HG02870 (cell line): ENCODE results near the gene LRRC53.

Source experiments
- ATAC-seq: cut with Tn5 transposase; IDR thresholded peaks from one replicate; pipeline ENCODE4 v1.9.1; 2021; ENCODE audit warnings: mild to moderate bottlenecking, moderate library complexity; ENCODE audit not compliant: unreplicated experiment

The LRRC53 gene

GRCh38 chr1:74512170-74512915 lies at the start of gene LRRC53:
LRRC53 (minus strand) TSS chr1:74512611; CDS start chr1:74483349, 29,262 bp downstream.
- no peak for ATAC-seq

- ATAC-seq = no peak
Measured at GRCh38 chr1:74549932-74550331, 37.5 kb upstream of the LRRC53 start.

DNA sequence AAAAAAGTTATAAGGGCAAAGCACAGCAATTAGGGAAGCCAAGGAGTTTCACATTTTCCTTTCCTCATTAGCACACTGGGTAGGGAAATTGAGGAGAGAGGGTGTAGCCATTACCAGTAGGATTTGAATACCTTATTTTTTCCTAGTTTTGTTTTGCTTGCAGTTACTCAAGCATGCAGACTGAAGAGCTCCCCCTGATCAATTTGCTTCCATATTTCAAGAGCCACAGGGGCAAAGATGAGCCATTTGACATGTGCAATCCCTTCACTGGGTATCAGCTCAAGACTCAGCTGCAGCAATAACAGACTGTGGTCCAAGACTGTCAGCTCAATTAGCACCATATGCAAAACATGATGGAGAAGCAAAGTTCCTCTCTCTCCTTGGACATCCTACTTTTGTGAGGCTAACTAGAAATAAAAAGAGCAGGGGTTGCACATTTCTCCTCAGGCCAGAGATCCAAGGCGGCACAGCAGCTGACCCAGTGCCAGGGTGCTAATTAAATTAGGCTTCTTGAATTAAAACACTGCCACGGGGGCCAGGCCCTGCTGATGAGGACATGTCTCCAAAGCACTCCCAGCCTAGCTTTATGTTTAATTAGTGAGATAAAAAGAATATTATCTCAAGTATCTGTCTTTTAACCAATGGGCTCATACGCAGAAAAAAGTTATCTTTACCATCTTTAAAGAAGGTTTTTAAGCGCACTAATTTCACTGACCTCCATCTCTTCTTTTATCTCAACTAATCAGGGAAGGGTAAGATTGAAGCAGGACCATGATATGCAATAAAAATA lies 36.7 kb upstream of the LRRC53 start:
- no peak for ATAC-seq

- ATAC-seq = no peak
Measured at GRCh38 chr1:74545821-74546220, 33.4 kb upstream of the LRRC53 start.

DNA sequence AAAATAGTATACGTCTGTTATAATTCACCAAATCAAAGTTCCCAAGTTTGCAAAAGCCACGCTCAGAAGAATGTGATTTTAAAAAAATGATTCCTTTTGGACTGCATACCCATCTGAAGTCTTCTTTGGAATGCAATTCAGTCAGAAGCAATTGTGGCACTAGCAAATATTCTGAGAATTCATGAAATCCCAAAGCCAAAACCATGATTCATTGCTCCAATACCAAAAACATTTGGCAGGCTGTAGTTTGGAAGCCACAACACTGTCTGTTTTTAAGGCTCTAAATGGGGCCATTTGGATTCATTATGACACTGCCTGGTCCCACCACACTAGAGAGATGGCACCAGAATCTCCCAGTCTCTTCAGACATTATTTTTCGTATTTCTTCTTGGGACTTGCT lies 21.8 kb upstream of the LRRC53 start:
- no peak for ATAC-seq

DNA sequence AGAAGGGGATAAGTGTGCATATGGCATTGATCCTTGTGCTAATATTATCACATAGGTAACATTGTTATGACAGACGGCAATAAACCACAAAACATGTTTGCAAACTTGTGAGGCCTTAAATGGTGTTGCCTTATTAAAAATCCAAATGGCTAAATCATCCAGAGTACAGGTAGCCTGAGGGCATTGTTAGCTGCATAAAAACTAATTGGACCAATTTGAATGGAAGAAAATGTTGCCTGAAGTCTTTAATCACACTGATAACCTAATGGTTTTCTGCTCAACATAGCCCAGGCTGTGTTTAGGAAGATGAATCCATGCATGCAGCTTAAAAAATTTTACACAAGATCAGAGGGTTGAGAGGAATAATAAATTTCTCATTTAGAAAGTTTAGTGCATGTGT lies 19.4 kb upstream of the LRRC53 start:
- no peak for ATAC-seq

GRCh38 chr1:74530892-74531291 lies 18.5 kb upstream of the LRRC53 start:
- no peak for ATAC-seq

DNA sequence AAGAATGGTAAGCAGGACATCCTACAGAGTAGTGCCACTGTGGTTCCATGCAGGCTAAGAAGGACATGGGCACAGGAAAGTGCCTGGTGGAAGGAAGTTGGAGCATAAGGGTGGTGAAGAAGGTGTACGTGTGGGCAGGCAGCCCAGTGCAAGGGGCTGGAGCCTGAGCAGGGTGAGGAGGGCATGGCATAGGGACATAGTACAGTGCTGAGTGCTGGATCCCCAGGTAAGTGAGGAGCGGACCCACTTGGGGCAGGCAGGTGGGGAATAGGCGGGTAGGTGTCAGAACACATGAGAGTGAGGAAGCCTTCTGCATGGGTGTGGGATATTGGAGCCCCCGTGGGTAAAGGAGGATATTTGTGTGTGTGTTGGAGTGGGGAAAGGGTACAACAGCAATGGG lies 15.7 kb upstream of the LRRC53 start:
- no peak for ATAC-seq

GRCh38 chr1:74526708-74527107 lies 14.3 kb upstream of the LRRC53 start:
- ATAC-seq = no peak

DNA sequence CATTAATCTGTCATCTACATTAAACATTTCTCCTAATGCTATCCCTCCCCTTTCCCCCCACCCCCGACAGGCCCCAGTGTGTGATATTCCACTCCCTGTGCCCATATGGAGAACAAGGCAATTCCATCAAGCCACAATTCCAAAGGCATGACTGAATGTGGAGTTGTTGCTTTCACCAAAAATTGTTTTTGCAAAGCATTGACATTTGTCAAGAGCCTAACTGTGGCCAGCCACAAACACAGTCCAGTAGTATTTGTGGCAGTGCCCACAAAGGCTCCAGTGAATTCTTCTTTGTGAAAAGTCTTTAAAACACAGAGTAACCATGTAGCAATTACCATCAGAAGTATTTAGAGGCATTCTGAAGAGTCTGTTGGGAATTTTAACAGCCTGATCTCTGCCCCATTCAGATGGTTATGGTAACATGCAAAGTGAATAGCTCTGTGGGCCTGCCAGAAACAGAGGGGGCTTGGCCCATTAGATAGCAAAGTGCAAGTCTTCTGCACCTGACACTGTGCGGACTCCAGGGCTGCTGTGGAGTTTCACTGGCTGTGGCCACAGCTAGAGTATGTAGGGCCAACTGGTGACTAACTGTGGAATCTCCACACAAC lies 11.6 kb upstream of the LRRC53 start:
- no peak for ATAC-seq

- ATAC-seq = no peak
Measured at GRCh38 chr1:74522148-74522547, 9.7 kb upstream of the LRRC53 start.

- ATAC-seq = peak; percentile 86
Measured at GRCh38 chr1:74517599-74518051, 5.2 kb upstream of the LRRC53 start.

- ATAC-seq = no peak
Measured at GRCh38 chr1:74513411-74514300, 1.2 kb upstream of the LRRC53 start.

DNA sequence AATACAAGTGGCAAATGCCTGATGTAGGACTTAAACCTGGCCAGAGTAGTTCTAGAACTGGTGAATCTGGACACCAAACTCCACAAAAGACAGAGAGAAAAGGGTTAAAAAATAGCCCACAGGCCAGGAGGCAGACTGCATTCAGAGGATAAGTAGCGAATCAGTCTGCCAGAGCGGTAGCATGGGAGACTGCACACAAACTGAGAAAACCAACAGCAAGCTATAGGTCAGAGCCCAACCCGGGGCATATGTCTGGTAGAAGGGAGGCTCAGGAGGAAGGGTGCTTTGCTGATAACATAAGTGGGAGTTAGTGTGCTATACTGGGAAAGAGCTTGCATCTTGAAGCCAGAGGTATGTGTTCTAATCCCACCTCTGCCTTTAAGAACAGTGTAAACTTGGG lies 4.0 kb downstream of the LRRC53 start:
- ATAC-seq = no peak

DNA sequence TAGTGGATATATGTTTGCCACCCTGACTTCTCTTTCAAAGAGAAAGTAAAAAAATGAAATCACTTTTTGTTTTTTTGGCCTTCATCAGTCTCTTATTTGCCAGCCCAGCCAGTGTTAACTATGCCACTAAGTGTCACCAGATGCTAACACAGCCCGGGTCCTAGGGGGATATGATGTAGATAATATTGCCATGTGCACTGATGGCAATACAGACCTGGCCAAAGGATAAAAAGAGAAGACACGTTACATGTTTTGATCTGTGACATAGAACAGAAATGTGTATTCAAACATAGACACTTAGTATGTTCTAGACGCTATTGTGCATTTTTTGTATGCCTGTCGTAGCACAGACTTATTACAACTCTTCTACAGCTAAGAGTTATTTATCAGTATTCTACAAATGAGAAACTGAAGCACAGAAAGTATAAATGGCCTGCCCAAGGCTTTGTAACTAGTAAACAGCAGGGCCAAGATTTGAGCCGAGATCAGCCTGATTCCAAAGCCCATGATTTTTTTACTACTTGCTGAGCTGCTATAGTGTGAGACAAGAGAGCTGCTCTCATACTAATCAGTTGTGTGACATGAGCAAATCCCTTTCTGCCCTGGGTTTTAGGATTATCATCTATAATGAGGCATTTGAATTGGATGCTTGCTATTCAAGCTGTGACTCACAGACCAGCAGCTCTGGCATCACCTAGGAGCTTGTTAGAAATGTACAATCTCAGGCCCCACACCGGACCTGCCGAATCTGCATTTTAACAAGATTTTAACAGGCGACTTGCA lies 6.3 kb downstream of the LRRC53 start:
- no peak for ATAC-seq

GRCh38 chr1:74504933-74505512 lies 7.4 kb downstream of the LRRC53 start:
- no peak for ATAC-seq

- no peak for ATAC-seq
Measured at GRCh38 chr1:74504125-74504932, 8.1 kb downstream of the LRRC53 start.

DNA sequence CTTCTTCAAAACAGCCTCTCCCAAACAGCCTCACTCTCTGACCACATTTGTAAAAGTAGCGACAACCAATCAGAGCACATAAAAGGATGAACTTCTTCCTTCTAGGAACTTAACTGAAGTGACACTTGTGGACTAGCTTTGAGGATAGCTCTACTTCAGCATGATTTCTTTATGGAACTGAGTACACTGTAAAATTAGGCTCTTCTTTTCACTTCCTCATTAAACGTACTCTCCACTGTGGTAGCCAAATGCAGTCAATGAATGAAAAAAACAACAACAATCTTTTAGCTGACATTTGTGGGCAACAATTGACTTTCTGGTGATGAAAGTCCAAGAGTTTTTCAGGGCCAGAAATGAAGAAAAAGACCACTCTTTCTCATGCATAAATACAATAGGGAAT lies 9.6 kb downstream of the LRRC53 start:
- ATAC-seq = peak; percentile 43

DNA sequence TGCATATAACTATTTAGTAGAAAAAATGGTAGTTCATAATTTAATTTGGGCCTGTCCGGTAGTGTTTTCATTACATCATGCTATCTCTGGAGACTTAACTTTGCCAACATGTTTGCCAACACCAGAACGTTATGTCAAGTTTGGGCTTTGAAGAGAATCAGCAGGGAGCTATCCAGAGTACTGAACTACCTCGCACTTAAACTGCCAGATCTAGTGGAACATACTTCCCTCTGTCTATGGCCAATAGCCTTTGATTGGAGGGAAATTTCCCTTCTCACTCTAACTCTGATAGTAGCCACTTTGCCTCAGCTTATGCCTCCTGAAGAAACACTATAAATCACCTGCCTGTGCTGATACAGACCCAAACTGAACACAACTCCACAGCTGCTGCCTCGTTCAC lies 10.0 kb downstream of the LRRC53 start:
- ATAC-seq = peak; percentile 46
